WI38 (cell line): Measurements from ENCODE around the gene SLC26A1.

Experiments
- H3K4me3 ChIP-seq: 2 replicates; pipeline ENCODE4 v1.5.1; 2011; ENCODE audit warnings: low read depth, mild to moderate bottlenecking, control low read depth, low read length
- CTCF ChIP-seq: IDR thresholded peaks from 2 replicates; pipeline ENCODE4 v1.5.1; 2012; ENCODE audit warnings: low read depth, mild to moderate bottlenecking, control low read depth, low read length

Gene SLC26A1

GRCh38 chr4:1039493-1040343 lies 46.5 kb upstream of the SLC26A1 start:
- H3K4me3 ChIP-seq = no peak overlapping the region
- no peak for TF ChIP-seq CTCF

GRCh38 chr4:1038948-1039492 lies 45.8 kb upstream of the SLC26A1 start:
- no peak for TF ChIP-seq CTCF
- no peak overlapping the region for H3K4me3 ChIP-seq

GRCh38 chr4:1036976-1037810 lies 44.0 kb upstream of the SLC26A1 start:
- no peak for TF ChIP-seq CTCF
- no peak overlapping the region for H3K4me3 ChIP-seq

DNA sequence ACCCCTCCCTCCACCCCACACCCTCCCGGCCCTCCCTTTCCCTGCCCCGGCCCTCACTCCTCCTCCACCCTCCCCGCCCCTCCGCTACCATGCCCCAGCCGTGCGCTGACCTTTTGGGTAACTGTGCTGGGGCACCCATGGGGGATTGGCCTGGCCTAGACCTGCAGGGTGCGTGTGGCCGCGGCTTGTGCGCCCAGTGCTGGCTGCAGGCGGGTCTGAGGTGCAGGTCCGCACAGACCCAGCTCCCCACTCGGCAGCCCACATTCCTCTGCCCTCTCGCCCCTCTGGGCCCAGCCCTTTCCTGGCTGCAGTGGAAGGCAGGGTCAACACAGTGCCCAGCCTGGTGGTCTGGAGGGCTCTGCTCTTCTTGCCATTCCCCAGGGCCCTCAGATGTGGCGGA lies 42.9 kb upstream of the SLC26A1 start:
- no peak for TF ChIP-seq CTCF
- H3K4me3 ChIP-seq = no peak overlapping the region

DNA sequence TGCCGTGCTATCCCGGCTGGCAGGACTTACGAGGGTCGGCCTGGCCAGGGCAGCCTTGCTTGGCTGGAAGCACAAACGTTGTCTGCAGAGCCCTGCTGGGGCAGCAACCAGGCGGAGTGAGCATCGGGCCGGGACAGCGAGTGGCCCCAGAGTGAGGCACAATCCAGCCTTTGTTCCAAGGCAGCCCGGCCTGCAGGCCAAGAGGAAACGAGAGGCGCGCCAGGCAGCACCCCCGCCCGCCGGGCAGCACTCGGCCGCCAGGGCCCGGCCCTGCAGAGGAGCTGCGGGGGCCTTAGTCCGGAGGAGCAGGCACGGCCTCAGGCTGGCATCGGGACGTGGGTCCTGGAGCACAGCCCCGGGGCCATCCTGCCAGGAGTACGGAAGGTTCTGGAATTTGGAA lies 42.3 kb upstream of the SLC26A1 start:
- no peak for TF ChIP-seq CTCF
- no peak overlapping the region for H3K4me3 ChIP-seq

DNA sequence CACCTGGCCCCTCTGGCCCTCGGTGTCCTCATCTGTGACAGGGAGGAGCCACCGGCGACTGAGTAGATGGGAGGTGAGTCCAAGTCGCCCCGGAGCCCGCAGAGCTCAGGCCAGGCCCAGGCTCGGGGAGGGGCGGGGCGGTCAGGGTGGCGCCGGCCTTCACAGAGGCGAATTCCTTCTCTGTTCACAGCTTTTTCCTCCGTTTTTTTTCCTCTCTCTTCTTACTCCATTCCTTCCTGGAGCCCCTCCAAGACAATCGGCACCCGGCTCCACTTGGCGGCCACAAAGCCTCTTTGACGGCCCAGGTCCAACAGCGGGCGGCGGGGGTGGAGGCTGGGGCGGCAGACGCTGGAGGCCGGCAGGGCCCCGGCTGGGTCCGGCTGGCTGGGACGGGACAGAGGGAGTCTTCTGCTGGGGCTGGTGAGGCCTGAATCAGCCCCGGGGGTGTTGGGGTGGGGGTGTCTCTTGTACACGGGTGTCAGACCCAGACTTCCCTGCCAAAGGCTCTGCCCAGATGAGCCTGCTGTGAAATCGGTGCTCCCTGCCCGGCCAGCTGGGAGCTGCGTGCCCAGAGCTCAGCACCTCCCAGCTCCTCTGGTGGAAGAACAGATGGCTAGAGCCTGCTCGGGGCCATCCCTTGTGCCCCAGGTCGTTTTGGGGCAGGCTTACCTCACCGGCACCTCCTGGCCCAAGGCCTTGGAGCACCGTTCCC lies 40.8 kb upstream of the SLC26A1 start:
- H3K4me3 ChIP-seq = peak overlapping the region; percentile 20; the same call in 1 of the 2 replicates
- no peak for TF ChIP-seq CTCF
